GM12878 (cell line): ENCODE measurements around the gene ERG. TPM values are rescaled to one million over a fixed set of nuclear protein-coding genes. Genes with fewer than 3 reads are reported as not detected.

Experiments used
- KDM1A ChIP-seq: fragments of 200-600 bp; sonication (generic); IDR thresholded peaks from 2 replicates; pipeline ENCODE4 v1.6.1; 2016; ENCODE audit warnings: borderline replicate concordance
- ZNF24 ChIP-seq: fragments of 450-650 bp; IDR thresholded peaks from 2 replicates; pipeline ENCODE4 v1.6.1; 2017; ENCODE audit warnings: antibody characterized with exemption, mild to moderate bottlenecking
- polyA plus RNA-seq, 11 experiments: library from polyadenylated mRNA; depleted of rRNA in 4 of 11; unstranded in 6 of 11; stranded (reverse) in 5 of 11; fragments of >200 nt; fragmentation: Nextera tagmentation in 4 of 11; fragmentation: Illumina TruSeq in 1 of 11; extraction: Ambion mirVana in 4 of 11; extraction: Trizol in 1 of 11; gene quantifications; 1 replicate in 1 of 11; 2 replicates in 10 of 11; pipeline versions ENCODE4 v1.2.1 to v1.2.3, GENCODE V29; 2011 to 2016; ENCODE audit warnings: inconsistent platforms in 2 of 11, missing spikeins in 2 of 11, low read depth in 1 of 11
- total RNA-seq, 4 experiments: library from RNA; depleted of rRNA in 3 of 4; stranded (reverse); fragments of >200 nt in 3 of 4; fragmentation: Illumina TruSeq in 1 of 4; extraction: Trizol in 1 of 4; gene quantifications; 2 replicates each; pipeline versions ENCODE4 v1.2.1 to v1.2.3, GENCODE V29; 2013 to 2021
- TF ChIP-seq, protein P1 (sequence below): fragments of 450-650 bp; IDR thresholded peaks from 2 replicates; pipeline ENCODE4 v1.6.1; 2016; ENCODE audit warnings: mild to moderate bottlenecking, moderate library complexity, borderline replicate concordance
- TF ChIP-seq, protein P2 (sequence below): fragments of 450-650 bp; IDR thresholded peaks from 2 replicates; pipeline ENCODE4 v1.6.1; 2017; ENCODE audit warnings: mild to moderate bottlenecking, moderate library complexity

The ERG gene
- total and polyA plus RNA-seq, 10 of the 15 experiments (the other 5 are each of a cell fraction or from before 2014, with no cell fraction given), result not detected

DNA sequence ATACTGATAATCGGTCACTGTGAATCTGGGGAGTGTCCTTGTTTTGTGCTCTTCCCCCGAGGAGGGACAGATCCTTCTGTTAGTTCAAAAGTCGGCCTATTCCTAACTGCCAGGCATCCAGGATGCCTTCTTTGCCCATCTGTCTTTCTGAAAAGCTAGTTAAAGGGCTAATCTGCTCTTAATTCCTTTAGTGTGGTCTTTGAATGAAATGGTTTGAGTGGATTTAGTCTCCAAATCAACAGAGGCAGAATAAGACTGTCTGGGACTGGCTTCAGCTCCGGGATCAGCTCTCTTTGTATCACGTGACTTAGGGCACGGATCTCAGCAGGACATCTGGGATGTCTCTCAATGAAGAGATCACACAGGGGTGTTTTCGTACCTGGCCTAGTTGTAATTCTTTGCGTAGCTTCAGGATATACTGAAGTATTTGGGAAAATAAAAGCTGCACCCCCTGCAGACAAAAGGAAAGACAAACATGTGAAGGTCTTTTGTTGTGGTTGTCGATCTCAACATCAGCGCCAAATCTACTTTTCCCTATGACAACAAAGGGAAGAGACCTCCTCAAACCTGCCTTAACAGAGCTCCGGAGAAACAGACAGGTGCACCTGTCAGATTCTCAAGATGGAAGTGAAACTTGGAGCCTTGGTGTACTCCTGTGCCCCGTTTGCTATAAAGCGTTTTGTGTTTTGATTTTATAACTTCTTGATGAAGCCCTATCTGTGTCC, 97.9 kb downstream of the ERG start (continued):
- TF ChIP-seq, protein P1, sequence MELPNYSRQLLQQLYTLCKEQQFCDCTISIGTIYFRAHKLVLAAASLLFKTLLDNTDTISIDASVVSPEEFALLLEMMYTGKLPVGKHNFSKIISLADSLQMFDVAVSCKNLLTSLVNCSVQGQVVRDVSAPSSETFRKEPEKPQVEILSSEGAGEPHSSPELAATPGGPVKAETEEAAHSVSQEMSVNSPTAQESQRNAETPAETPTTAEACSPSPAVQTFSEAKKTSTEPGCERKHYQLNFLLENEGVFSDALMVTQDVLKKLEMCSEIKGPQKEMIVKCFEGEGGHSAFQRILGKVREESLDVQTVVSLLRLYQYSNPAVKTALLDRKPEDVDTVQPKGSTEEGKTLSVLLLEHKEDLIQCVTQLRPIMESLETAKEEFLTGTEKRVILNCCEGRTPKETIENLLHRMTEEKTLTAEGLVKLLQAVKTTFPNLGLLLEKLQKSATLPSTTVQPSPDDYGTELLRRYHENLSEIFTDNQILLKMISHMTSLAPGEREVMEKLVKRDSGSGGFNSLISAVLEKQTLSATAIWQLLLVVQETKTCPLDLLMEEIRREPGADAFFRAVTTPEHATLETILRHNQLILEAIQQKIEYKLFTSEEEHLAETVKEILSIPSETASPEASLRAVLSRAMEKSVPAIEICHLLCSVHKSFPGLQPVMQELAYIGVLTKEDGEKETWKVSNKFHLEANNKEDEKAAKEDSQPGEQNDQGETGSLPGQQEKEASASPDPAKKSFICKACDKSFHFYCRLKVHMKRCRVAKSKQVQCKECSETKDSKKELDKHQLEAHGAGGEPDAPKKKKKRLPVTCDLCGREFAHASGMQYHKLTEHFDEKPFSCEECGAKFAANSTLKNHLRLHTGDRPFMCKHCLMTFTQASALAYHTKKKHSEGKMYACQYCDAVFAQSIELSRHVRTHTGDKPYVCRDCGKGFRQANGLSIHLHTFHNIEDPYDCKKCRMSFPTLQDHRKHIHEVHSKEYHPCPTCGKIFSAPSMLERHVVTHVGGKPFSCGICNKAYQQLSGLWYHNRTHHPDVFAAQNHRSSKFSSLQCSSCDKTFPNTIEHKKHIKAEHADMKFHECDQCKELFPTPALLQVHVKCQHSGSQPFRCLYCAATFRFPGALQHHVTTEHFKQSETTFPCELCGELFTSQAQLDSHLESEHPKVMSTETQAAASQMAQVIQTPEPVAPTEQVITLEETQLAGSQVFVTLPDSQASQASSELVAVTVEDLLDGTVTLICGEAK, result no peak
- TF ChIP-seq ZNF24 (no peak), KDM1A (no peak)
- TF ChIP-seq, protein P2, sequence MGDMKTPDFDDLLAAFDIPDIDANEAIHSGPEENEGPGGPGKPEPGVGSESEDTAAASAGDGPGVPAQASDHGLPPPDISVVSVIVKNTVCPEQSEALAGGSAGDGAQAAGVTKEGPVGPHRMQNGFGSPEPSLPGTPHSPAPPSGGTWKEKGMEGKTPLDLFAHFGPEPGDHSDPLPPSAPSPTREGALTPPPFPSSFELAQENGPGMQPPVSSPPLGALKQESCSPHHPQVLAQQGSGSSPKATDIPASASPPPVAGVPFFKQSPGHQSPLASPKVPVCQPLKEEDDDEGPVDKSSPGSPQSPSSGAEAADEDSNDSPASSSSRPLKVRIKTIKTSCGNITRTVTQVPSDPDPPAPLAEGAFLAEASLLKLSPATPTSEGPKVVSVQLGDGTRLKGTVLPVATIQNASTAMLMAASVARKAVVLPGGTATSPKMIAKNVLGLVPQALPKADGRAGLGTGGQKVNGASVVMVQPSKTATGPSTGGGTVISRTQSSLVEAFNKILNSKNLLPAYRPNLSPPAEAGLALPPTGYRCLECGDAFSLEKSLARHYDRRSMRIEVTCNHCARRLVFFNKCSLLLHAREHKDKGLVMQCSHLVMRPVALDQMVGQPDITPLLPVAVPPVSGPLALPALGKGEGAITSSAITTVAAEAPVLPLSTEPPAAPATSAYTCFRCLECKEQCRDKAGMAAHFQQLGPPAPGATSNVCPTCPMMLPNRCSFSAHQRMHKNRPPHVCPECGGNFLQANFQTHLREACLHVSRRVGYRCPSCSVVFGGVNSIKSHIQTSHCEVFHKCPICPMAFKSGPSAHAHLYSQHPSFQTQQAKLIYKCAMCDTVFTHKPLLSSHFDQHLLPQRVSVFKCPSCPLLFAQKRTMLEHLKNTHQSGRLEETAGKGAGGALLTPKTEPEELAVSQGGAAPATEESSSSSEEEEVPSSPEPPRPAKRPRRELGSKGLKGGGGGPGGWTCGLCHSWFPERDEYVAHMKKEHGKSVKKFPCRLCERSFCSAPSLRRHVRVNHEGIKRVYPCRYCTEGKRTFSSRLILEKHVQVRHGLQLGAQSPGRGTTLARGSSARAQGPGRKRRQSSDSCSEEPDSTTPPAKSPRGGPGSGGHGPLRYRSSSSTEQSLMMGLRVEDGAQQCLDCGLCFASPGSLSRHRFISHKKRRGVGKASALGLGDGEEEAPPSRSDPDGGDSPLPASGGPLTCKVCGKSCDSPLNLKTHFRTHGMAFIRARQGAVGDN, result no peak
